HG02943 (cell line): ENCODE data around the gene RNF31.

Experiments
- ATAC-seq: cut with Tn5 transposase; IDR thresholded peaks from one replicate; pipeline ENCODE4 v1.9.1; 2021; ENCODE audit warnings: mild to moderate bottlenecking, low read depth, moderate library complexity; ENCODE audit not compliant: unreplicated experiment

The RNF31 gene

DNA sequence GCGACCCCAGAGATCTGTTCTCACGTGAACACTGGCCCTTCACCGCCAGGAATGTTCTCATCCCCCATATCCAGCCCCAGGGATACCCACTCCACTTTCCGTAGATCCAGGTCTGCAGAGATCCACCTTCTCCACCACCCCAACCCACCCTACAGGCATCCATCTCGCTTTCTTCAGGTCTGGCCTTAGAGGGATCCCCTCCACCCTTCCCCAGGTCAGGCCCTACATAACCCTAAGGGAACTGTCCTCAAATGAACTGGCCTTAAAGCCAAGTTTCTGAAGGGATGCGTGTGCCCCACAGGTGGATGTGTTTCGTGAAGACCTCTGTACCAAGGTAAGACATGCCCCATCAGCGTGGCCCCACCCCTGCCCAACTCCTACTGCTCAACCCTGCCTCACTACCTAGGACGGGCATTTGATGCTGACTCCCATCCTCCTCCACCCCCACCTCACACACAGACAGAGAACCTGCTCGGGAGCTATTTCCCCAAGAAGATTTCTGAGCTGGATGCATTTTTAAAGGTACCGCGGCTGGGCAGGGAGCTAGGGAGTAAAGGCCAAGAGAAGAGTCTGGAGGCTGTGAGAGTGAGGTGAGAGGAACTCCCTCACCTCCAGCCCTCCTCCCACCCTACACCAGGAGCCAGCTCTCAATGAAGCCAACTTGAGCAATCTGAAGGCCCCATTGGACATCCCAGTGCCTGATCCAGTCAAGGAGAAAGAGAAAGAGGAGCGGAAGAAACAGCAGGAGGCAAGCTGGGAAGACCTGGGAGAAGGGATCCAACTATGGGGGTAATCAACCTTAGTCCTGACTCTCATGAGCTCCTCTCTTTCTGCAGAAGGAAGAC, 10.4 kb upstream of the RNF31 start:
- ATAC-seq: no peak

DNA sequence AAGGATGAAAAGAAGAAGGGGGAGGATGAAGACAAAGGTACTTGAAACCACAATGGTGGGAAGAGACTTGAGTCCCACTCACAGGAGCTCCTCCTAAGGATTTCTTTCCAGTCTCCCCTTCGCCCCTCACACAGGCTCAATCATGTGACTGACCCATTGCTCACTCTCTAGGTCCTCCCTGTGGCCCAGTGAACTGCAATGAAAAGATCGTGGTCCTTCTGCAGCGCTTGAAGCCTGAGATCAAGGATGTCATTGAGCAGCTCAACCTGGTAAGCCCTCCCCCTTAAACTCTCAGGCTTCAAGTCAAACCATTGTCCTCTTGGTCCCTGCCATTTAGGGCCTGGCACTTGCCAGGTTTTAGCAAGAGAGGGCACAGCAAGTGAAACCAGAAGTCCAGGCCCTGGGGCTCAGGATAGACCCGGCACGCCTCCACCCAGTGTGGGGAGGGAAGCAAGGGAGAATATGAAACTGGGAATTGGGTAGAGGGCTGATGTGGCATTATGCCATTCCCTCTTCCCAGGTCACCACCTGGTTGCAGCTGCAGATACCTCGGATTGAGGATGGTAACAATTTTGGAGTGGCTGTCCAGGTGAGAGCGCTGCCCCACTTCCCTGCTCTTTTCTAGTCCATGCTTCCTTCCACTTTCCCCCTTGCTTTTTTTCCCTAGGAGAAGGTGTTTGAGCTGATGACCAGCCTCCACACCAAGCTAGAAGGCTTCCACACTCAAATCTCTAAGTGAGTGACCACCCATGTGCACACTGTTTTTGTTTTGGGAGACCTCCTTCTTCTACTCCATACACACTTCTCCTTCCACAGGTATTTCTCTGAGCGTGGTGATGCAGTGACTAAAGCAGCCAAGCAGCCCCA, 9.5 kb upstream of the RNF31 start:
- no peak for ATAC-seq

DNA sequence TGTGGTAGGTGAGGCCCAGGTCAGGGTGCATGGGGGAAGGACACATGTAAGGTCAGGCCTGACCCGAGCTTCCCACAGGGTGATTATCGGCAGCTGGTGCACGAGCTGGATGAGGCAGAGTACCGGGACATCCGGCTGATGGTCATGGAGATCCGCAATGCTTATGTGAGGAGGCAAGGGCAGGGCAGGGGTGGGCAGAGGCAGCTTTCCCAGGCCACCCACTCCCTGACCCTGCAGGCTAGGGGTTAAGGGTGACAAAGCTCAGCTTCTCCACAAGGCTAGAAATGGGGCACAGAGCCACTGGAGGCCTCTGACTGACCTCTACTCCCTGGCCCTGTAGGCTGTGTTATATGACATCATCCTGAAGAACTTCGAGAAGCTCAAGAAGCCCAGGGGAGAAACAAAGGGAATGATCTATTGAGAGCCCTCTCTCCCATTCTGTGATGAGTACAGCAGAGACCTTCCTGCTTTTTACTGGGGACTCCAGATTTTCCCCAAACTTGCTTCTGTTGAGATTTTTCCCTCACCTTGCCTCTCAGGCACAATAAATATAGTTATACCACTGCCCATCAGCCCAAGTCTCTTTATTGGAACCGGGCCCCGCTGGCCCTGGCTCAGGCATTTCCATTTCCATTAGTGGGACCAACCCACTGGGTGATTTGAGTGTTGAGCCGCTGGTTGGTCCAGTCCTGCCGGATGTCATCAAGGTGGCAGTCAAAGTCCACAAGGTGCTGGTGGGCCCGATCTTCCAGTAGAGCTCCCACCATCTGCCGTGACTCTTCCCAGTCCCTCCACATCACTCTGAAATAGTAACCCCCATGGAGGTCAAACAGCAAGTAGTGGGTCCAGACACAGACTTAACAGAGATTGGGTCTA, 8.7 kb upstream of the RNF31 start:
- no peak for ATAC-seq

DNA sequence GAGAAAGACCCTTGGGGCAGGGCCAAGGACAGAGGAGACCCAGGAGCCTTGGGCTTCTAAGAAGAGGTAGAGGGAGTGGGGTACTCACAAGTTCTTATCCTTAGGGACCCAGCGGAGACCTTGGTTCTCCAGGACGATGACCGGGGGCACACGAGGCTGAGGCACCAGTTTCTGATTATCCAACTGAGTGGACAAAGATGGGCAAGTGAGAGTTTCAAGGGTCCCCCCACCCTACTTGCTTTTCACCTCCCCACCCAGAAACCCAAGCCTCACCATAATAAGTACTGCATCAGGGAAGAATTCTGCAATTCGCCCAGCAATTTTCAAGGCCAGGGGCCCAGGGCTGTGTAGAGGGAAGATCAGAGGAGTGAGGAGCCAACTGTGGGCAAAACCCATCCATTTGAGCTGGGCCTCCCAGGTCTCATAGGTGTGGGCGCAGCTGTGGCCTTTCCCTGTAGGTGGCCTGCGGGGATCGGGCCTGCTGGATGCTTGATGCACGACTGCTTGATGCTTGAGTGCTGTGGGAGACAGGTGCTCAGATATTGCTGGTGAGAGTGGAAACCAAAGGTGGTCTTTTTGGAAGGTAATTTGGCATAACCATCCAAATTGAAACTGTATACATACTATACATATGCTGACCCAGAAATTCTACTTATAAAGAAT, 7.9 kb upstream of the RNF31 start:
- ATAC-seq: no peak

DNA sequence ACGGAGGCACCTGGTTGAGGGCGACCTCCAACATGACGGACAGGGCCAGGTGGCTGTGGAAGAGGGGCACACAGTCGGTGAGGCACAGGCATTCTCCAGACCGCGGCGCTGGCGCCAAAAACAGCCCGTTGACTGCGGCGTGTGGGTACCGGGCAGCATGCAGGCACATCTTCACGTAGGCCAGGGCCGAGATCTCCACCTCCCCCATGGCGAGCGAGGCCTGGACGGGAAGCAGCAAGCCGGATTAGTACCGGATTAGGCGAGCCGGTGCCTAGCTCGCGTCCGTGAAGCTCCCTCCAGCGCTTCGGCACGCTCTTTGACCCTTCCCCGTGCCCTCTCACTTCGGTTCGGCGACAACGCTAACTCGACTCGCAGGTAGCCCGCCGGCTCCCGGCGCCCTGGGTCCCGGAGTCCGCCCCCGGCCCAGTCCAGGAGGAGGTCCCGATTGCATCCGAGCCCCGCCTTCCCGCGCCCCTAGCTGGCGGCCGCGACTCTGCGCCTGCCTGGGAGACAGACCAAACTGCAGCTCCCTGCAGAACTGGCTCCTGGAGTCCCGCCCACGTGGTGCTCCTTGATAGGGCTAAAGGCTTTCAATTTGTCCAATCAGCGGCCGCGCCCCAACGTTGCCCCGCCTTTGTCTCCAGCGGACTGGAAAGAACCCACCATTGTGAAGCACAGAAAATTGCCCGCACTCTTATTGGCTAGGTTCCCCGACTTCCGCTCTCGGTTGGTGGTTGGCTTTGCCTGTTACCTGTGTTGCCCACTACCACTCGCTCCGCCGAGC, 6.0 kb upstream of the RNF31 start, which contains the start of gene EMC9:
EMC9 (minus strand) TSS at position 495 of the 784 bp plus-strand sequence; CDS start at position 208, 287 bp downstream.
- peak; percentile 83 for ATAC-seq

DNA sequence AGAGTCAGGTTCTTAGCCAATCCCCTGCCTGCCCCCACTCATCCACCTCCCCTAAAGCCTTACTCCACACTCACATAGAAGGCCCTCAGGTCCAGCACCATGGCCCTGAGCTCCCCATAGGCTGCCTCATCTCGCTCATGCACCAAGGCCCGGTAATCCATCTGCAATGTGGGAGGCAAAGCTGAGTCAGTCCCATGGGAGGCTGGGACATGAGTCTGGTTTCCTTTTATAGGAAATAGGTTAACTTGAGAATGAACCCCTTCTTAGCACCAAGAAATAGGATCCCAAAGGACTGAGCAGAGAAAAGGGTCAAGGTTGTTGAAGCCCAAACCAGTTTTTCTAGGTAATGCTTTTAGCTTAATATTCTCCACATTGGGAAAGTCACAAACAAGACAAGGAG, 3.8 kb upstream of the RNF31 start:
- no peak for ATAC-seq

DNA sequence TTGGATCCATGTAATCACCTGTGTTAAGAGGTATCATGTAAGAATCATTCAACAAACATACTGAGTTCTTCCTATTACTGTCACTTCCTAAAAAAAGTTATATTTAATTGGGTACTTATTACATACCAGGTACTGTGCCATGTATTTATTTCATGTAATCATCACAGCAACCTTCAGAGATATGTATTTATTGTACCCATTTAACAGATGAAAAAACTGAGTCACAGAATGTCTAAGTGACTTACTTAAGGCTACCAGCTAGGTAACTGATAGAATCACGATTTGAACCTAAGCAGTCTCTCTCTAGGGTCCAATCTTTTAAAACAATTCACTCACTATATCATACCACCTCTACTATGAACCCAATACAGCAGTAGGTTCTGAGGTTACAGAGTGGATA, 2.8 kb upstream of the RNF31 start:
- no peak for ATAC-seq

DNA sequence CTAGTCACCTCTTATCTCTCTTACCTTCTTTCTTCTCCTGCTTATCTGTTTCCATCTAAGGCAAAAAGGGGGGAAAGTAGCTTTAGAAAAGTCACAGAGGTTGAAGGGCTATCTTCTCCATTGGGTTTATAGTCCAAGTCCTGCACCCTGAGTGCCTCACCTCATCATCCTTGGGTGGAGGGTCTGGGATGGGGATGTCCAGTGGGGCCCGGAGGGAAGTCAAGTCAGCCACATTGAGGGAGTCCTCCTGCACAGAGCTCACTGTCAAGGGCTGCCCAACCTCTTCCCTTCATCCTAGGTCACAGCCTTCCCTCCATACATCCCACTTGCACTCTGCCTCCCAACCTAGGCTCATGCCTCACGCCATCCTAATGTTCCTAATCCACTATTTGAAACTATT, 2.1 kb upstream of the RNF31 start:
- no peak for ATAC-seq

DNA sequence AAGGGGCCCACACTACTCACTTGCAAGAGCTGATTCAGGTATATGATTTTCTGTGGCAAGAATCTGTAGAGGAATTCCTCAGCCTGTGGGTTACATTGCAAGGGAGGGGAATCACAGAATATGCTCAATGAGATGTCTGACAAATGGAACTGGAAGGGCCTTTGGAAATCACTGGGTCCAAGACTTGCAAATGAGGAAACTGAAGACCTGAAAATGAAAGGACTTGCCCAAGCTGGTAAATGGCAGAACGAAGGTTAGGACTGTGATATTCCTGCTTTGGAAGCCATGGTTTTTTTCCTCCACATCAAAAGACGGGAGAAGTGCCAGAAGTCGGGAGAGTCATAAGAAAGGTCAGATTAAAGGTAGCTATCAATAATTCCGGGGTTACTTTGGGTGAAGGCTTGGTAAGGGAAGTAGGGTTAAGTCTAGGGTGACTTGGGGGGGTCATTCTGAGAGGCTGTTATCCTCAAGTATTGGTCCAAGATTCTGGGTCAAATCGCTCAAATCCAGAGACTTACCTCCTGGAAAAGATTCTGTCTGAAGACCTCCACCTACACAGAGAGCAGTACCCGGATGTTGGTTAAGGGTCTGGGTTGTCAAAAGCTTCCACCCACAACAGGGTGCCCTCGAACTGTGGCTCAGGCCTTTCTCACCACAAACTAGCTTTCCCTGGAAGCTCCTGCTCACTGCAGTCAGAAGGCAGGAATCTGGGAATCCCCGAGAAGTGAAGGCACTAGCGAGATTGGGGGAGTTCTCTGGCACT, 1.4 kb upstream of the RNF31 start:
- ATAC-seq: no peak

DNA sequence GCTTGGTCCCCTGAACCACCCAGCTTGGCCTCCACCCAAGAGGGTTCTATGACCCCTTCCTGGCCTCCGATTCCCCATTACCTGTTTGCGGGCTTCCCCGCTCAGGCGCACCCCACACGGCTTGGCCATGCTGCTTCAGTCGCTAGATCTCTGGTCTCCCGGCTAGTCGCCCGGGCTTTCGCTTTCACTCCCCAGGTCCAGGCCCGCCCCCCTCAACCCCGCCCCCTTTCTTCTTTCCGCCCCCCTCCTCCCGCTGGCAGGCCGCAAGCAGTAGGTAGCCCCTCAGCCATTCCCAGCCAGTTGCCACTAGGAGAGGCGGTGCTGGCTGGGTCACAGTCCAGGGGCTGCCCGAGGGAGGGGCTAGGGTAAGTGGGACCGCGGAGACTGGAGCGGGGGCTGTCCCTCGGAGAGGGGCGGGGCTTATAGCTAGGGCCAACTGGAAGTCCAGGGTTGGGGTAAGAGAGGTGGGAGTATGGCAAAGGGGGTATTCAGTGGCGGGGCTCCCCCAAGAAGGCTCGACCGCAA, 783 bp upstream of the RNF31 start, which contains the start of gene PSME2:
PSME2 (minus strand) TSS at position 158 of the 525 bp plus-strand sequence; CDS start at position 129, 29 bp downstream.
- ATAC-seq: peak; percentile 55

DNA sequence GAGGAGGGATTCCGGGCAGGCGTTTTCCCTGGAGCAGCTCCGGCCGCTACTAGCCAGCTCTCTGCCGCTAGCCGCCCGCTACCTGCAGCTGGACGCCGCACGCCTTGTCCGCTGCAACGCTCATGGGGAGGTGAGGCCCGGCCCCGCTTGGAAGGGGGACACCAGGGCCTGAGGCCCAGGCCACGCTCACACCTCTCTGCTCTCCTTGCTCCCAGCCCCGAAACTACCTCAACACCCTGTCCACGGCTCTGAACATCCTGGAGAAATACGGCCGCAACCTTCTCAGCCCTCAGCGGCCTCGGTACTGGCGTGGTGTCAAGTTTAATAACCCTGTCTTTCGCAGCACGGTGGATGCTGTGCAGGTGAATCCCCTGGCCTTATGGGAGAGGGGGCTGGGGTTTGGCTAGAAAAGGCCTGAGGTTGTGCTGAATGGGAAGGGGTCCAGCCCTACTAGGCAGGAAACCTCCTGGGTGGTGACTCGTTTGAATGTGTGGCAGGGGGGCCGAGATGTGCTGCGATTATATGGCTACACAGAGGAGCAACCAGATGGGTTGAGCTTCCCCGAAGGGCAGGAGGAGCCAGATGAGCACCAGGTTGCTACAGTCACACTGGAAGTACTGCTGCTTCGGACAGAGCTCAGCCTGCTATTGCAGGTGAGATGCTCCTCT, 597 bp downstream of the RNF31 start:
- ATAC-seq: no peak

DNA sequence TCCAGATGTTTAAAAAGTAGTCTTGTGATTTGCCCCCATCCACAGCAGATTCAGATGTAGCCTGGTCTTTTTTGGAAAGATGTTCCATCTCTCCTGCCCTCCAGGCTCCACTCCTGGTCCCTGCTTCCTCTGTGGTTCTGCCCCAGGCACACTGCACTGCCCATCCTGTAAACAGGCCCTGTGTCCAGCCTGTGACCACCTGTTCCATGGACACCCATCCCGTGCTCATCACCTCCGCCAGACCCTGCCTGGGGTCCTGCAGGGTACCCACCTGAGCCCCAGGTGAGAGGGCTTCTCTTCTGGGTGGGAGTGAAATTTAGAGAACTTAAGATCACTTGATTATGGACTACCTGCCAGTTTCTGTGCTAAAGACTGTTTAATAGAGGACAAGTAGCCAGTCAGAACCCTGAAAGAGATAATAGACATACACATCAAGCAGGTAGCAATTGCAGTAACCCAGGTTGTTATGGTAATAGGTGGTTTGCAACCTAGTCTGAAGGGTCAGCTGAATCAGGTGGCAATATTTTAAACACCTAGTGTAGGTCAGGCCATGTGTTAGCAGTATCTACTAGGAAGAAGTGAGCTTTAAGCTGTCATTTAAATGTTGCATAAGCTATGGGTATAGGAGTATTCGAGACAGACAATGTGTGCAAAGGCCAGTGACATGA, 2.1 kb downstream of the RNF31 start:
- no peak for ATAC-seq

DNA sequence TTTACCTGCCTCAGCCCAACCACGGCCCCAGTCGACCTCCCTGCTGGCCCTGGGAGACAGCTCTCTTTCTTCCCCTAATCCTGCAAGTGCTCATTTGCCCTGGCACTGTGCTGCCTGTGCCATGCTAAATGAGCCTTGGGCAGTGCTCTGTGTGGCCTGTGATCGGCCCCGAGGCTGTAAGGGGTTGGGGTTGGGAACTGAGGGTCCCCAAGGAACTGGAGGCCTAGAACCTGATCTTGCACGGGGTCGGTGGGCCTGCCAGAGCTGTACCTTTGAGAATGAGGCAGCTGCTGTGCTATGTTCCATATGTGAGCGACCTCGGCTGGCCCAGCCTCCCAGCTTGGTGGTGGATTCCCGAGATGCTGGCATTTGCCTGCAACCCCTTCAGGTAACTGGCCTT, 2.8 kb downstream of the RNF31 start:
- no peak for ATAC-seq

DNA sequence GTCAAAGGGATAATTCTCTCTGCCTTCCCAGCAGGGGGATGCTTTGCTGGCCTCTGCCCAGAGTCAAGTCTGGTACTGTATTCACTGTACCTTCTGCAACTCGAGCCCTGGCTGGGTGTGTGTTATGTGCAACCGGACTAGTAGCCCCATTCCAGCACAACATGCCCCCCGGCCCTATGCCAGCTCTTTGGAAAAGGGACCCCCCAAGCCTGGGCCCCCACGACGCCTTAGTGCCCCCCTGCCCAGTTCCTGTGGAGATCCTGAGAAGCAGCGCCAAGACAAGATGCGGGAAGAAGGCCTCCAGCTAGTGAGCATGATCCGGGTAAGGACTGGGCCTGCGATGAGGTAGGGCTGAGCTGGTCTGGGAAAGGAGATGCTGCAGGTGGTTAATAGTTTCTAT, 3.3 kb downstream of the RNF31 start:
- no peak for ATAC-seq

DNA sequence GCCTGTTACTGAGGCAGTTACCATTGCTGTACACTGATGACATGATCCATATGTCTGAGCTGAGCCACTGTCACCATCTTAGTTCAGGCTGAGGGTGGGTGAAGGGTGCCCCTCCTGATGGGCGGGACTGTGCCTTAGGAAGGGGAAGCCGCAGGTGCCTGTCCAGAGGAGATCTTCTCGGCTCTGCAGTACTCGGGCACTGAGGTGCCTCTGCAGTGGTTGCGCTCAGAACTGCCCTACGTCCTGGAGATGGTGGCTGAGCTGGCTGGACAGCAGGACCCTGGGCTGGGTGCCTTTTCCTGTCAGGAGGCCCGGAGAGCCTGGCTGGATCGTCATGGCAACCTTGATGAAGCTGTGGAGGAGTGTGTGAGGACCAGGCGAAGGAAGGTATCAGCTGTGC, 3.7 kb downstream of the RNF31 start:
- ATAC-seq: no peak

DNA sequence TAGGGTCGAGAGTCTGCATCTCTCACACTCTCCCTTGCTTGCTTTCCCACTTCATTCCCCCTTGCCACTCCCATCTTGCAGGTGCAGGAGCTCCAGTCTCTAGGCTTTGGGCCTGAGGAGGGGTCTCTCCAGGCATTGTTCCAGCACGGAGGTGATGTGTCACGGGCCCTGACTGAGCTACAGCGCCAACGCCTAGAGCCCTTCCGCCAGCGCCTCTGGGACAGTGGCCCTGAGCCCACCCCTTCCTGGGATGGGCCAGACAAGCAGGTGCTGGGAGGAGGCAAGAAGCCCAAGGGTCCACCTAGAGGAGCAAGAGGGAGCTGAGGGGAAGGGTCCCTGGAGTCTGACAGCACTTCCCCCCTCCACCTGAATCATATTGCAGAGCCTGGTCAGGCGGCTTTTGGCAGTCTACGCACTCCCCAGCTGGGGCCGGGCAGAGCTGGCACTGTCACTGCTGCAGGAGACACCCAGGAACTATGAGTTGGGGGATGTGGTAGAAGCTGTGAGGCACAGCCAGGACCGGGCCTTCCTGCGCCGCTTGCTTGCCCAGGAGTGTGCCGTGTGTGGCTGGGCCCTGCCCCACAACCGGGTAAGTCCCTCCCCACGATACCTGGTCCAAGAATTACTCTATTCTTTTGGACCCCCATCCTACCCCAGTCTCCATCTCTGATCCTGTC, 4.2 kb downstream of the RNF31 start:
- no peak for ATAC-seq

DNA sequence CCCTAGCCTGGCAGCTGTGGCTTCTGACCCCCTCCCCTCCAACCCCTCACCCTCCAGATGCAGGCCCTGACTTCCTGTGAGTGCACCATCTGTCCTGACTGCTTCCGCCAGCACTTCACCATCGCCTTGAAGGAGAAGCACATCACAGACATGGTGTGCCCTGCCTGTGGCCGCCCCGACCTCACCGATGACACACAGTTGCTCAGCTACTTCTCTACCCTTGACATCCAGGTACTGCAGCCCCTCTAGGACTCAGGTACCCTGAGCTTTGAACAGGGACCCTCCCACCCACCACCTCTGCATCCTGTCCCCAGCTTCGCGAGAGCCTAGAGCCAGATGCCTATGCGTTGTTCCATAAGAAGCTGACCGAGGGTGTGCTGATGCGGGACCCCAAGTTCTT, 7.8 kb downstream of the RNF31 start:
- ATAC-seq: no peak
